ENCODE data around the gene MSH4. TPM values are rescaled to one million over a fixed set of nuclear protein-coding genes. Genes with fewer than 3 reads are reported as not detected.

MSH4 gene
- total RNA-seq, 4 donors from 2014 or later: 0.67 to 0.93 TPM; not detected in 2

- ATAC-seq: no peak
- no peak overlapping the region for H3K4me3 ChIP-seq
- H3K36me3 ChIP-seq: no peaks in the 10 kb centered on the region
- H3K27me3 ChIP-seq: no peaks in the 10 kb centered on the region
- TF ChIP-seq POLR2A (IDR thresholded peaks at IDR 0.05) (no peak), EP300 (IDR thresholded peaks at IDR 0.05) (no peak), POLR2AphosphoS5 (IDR thresholded peaks at IDR 0.05) (no peak)
- TF ChIP-seq, protein P1, sequence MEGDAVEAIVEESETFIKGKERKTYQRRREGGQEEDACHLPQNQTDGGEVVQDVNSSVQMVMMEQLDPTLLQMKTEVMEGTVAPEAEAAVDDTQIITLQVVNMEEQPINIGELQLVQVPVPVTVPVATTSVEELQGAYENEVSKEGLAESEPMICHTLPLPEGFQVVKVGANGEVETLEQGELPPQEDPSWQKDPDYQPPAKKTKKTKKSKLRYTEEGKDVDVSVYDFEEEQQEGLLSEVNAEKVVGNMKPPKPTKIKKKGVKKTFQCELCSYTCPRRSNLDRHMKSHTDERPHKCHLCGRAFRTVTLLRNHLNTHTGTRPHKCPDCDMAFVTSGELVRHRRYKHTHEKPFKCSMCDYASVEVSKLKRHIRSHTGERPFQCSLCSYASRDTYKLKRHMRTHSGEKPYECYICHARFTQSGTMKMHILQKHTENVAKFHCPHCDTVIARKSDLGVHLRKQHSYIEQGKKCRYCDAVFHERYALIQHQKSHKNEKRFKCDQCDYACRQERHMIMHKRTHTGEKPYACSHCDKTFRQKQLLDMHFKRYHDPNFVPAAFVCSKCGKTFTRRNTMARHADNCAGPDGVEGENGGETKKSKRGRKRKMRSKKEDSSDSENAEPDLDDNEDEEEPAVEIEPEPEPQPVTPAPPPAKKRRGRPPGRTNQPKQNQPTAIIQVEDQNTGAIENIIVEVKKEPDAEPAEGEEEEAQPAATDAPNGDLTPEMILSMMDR (IDR thresholded peaks at IDR 0.05): no peak
- H3K27ac ChIP-seq: no peak overlapping the region
- H3K4me1 ChIP-seq: no peaks in the 10 kb centered on the region
- 63 to 70% methylated on average over 2 of the region's 2 CpGs for WGBS, 2 donors (ENCODE audit: low coverage in 1 of 2)
- no peaks in the 10 kb centered on the region for H3K9me3 ChIP-seq
These were observed 58.3 kb downstream of the MSH4 start for GRCh38 chr1:75855010-75855409.

DNA sequence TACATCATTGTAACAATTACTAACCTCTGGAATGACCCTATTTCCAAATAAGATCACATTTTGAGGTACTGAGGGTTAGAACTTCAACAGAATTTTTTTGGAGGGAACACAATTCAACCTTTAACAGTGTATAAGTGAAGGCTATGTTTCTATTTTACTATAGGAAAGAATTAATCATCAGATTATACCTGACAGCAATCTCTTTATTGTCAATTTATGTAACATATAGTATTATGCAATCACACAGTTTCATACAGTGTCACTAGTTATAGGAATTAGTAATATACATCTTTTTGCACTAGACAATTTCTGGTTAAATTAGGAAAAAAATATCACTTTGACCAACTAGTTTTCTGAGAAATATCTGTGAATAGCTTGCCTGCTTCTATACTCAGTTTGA, 59.1 kb downstream of the MSH4 start:
- Histone ChIP-seq H3K4me1 (no peaks in the 10 kb centered on the region), H3K9me3 (no peaks in the 10 kb centered on the region), H3K27ac (no peak overlapping the region), H3K4me3 (no peak overlapping the region), H3K27me3 (no peaks in the 10 kb centered on the region), H3K36me3 (no peaks in the 10 kb centered on the region)
- TF ChIP-seq POLR2AphosphoS5 (IDR thresholded peaks at IDR 0.05): no peak
- TF ChIP-seq, protein P1 (IDR thresholded peaks at IDR 0.05): no peak
- no peak for ATAC-seq

GRCh38 chr1:75861831-75862230, 65.1 kb downstream of the MSH4 start:
- H3K36me3 ChIP-seq: no peaks in the 10 kb centered on the region
- H3K4me3 ChIP-seq: no peak overlapping the region
- H3K27ac ChIP-seq: no peak overlapping the region
- no peaks in the 10 kb centered on the region for H3K27me3 ChIP-seq
- WGBS, 2 donors (ENCODE audit: low coverage in 1 of 2): no CpG with 5 or more reads among the region's 6 CpGs
- no peaks in the 10 kb centered on the region for H3K4me1 ChIP-seq
- no peaks in the 10 kb centered on the region for H3K9me3 ChIP-seq
- ATAC-seq: no peak
- TF ChIP-seq EP300 (IDR thresholded peaks at IDR 0.05): no peak

- H3K27ac ChIP-seq: no peak overlapping the region
- no peaks in the 10 kb centered on the region for H3K9me3 ChIP-seq
- no peaks in the 10 kb centered on the region for H3K4me1 ChIP-seq
- 57 to 64% methylated on average over 1 of the region's 1 CpG for WGBS, 2 donors (ENCODE audit: low coverage in 1 of 2)
- H3K27me3 ChIP-seq: no peaks in the 10 kb centered on the region
- no peak overlapping the region for H3K4me3 ChIP-seq
- no peak for ATAC-seq
- TF ChIP-seq POLR2A (IDR thresholded peaks at IDR 0.05) (no peak), EP300 (IDR thresholded peaks at IDR 0.05) (no peak), POLR2AphosphoS5 (IDR thresholded peaks at IDR 0.05) (no peak)
- TF ChIP-seq, protein P1 (IDR thresholded peaks at IDR 0.05): no peak
- no peaks in the 10 kb centered on the region for H3K36me3 ChIP-seq
These were observed 74.3 kb downstream of the MSH4 start for GRCh38 chr1:75870951-75871350.

DNA sequence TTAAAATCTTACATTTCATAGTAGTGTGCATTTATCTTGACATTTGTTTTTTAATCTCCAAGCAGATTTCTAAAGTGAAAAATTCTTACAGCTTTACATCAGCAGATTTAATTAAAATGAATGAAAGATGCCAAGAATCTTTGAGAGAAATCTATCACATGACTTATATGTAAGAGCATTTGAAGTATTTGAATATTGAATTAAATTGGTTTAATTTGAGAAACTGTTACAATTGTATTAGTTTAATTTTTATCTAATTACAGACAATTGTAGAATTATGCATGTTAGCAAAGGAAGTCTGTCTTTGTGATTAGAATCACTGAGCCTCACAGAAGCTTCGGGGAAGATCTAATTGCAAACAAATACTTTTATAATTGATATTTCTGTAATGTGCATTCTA, 83.3 kb downstream of the MSH4 start:
- H3K9me3 ChIP-seq: no peaks in the 10 kb centered on the region
- H3K4me3 ChIP-seq: no peak overlapping the region
- no peaks in the 10 kb centered on the region for H3K36me3 ChIP-seq
- no peaks in the 10 kb centered on the region for H3K27me3 ChIP-seq
- TF ChIP-seq POLR2A (IDR thresholded peaks at IDR 0.05): no peak
- no peak for TF ChIP-seq EP300 (IDR thresholded peaks at IDR 0.05)
- TF ChIP-seq, protein P1 (IDR thresholded peaks at IDR 0.05): no peak
- no peak for TF ChIP-seq POLR2AphosphoS5 (IDR thresholded peaks at IDR 0.05)
- H3K4me1 ChIP-seq: no peaks in the 10 kb centered on the region
- H3K27ac ChIP-seq: no peak overlapping the region
- ATAC-seq: no peak
- WGBS, 2 donors (ENCODE audit: low coverage in 1 of 2): 67% methylated on average over 1 of the region's 1 CpG

- no peaks in the 10 kb centered on the region for H3K36me3 ChIP-seq
- TF ChIP-seq POLR2AphosphoS5 (IDR thresholded peaks at IDR 0.05) (no peak), POLR2A (IDR thresholded peaks at IDR 0.05) (no peak), EP300 (IDR thresholded peaks at IDR 0.05) (no peak)
- TF ChIP-seq, protein P1 (IDR thresholded peaks at IDR 0.05): no peak
- no peaks in the 10 kb centered on the region for H3K4me1 ChIP-seq
- H3K27ac ChIP-seq: no peak overlapping the region
- WGBS, 2 donors (ENCODE audit: low coverage in 1 of 2): 83% methylated on average over 1 of the region's 1 CpG
- no peaks in the 10 kb centered on the region for H3K9me3 ChIP-seq
- no peak for ATAC-seq
- H3K4me3 ChIP-seq: no peak overlapping the region
- H3K27me3 ChIP-seq: no peaks in the 10 kb centered on the region
These were observed 87.8 kb downstream of the MSH4 start for GRCh38 chr1:75884437-75884836.

Data from gastroesophageal sphincter (tissue), 4 donors.